ENCODE data around the gene IDNK. TPM values are rescaled to one million over a fixed set of nuclear protein-coding genes. Genes with fewer than 3 reads are reported as not detected.

IDNK gene
- total and polyA plus RNA-seq, 2 of the 8 experiments (the other 6 are each of a cell fraction or from before 2014, with no cell fraction given) = 0.29 to 0.48 TPM

GRCh38 chr9:83584995-83585394, 37.9 kb upstream of the IDNK start:
- H3K18ac ChIP-seq (ENCODE audit: extremely low read depth, low read length) = no peak overlapping the region
- H3K4ac ChIP-seq (replicated peaks; ENCODE audit: insufficient read length, low read depth, low read length) = no peak overlapping the region
- H4K8ac ChIP-seq (ENCODE audit: extremely low read depth, insufficient read depth, low read length) = no peak overlapping the region
- no peak overlapping the region for H4K5ac ChIP-seq (ENCODE audit: insufficient read length, low read depth, low read length)
- H2AK5ac ChIP-seq (ENCODE audit: low read depth, low read length) = no peak overlapping the region
- no peak overlapping the region for H3K9ac ChIP-seq (replicated peaks in 1 of 4; ENCODE audit: extremely low read depth in 1 of 4, low read depth in 3 of 4, low read length in 3 of 4)
- H3K14ac ChIP-seq (ENCODE audit: insufficient read length) = no peak overlapping the region
- H2BK12ac ChIP-seq (ENCODE audit: low read depth, low read length) = no peak overlapping the region
- H3K56ac ChIP-seq (replicated peaks; ENCODE audit: insufficient read length, low read depth, low read length) = no peak overlapping the region
- H4K20me1 ChIP-seq (replicated peaks in 1 of 2; ENCODE audit: control insufficient read depth in 1 of 2, insufficient read depth in 2 of 2, low read length in 2 of 2) = no peaks in the 10 kb centered on the region
- H2BK5ac ChIP-seq (ENCODE audit: low read depth, low read length) = no peak overlapping the region
- H2AFZ ChIP-seq (ENCODE audit: low read length) = no peak overlapping the region
- H3K4me2 ChIP-seq (ENCODE audit: insufficient read depth in 1 of 2, low read depth in 2 of 2, low read length in 2 of 2) = no peak overlapping the region
- FAIRE-seq (no peak), DNase-seq (ENCODE audit: low read depth in 1 of 2, low spot score in 2 of 2) (no peak)
- H2BK120ac ChIP-seq (replicated peaks; ENCODE audit: low read depth, low read length) = no peak overlapping the region
- H3K4me3 ChIP-seq (ENCODE audit: extremely low read depth in 1 of 4, insufficient read depth in 2 of 4, low read depth in 3 of 4, low read length in 4 of 4) = no peak overlapping the region
- H3K79me1 ChIP-seq (ENCODE audit: low read depth, low read length) = no peaks in the 10 kb centered on the region
- no peaks in the 10 kb centered on the region for H3K36me3 ChIP-seq (ENCODE audit: control insufficient read depth in 2 of 4, insufficient read depth in 4 of 4, low read length in 3 of 4)
- no peaks in the 10 kb centered on the region for H3K79me2 ChIP-seq (ENCODE audit: control insufficient read depth in 1 of 2, insufficient read depth in 2 of 2, low read length in 2 of 2)
- H4K91ac ChIP-seq (replicated peaks; ENCODE audit: insufficient read length, low read length) = no peak overlapping the region
- CTCF ChIA-PET (ENCODE audit: partially characterized antibody) = interaction anchor here (1.0 to 5.0 kb wide), 8 partner anchors 10 to 250 kb away, joined by 3 to 32 read pairs (median 6); no protein-coding TSS in a partner anchor
- H3K4me1 ChIP-seq (replicated peaks in 1 of 4; ENCODE audit: control insufficient read depth in 3 of 4, insufficient read depth in 4 of 4, low read length in 3 of 4) = no peaks in the 10 kb centered on the region; a peak in 2 of 7 replicates
- H3K27ac ChIP-seq (ENCODE audit: low read depth, low read length) = no peak overlapping the region
- no peak for TF ChIP-seq EGR1 (IDR thresholded peaks at IDR 0.05; ENCODE audit: borderline replicate concordance, low read depth, low read length)
- TF ChIP-seq RNF2 (IDR thresholded peaks at IDR 0.05; ENCODE audit: borderline replicate concordance, low read depth, low read length, missing control alignments, poor library complexity, severe bottlenecking) = no peak
- TF ChIP-seq, protein P1, sequence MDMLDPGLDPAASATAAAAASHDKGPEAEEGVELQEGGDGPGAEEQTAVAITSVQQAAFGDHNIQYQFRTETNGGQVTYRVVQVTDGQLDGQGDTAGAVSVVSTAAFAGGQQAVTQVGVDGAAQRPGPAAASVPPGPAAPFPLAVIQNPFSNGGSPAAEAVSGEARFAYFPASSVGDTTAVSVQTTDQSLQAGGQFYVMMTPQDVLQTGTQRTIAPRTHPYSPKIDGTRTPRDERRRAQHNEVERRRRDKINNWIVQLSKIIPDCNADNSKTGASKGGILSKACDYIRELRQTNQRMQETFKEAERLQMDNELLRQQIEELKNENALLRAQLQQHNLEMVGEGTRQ (IDR thresholded peaks at IDR 0.05; ENCODE audit: low read length) = no peak
- no peak for TF ChIP-seq ZNF274 (IDR thresholded peaks at IDR 0.05; ENCODE audit: borderline replicate concordance, extremely low read depth, low read length)
- no peak for TF ChIP-seq EP300 (IDR thresholded peaks at IDR 0.05; ENCODE audit: borderline replicate concordance in 1 of 2, low read depth in 2 of 2, low read length in 2 of 2)
- no peak for TF ChIP-seq CBX8 (IDR thresholded peaks at IDR 0.05; ENCODE audit: borderline replicate concordance, low read depth, low read length)
- no peak for TF ChIP-seq BRCA1 (IDR thresholded peaks at IDR 0.05; ENCODE audit: low read depth, low read length)
- no peak for TF ChIP-seq SP2 (IDR thresholded peaks at IDR 0.05; ENCODE audit: low read length)
- no peak for TF ChIP-seq CTBP2 (IDR thresholded peaks at IDR 0.05; ENCODE audit: borderline replicate concordance, insufficient read depth, insufficient read length, low read length)
- no peak for TF ChIP-seq YY1 (IDR thresholded peaks at IDR 0.05; ENCODE audit: low read depth, low read length)
- TF ChIP-seq TEAD4 (IDR thresholded peaks at IDR 0.05; ENCODE audit: low read depth, low read length) = no peak
- TF ChIP-seq E2F6 (IDR thresholded peaks at IDR 0.05) = no peak
- POLR2A ChIA-PET (ENCODE audit: partially characterized antibody) = interaction anchor here (1.2 kb wide), 1 partner anchor 23 kb away, joined by 3 read pairs; no protein-coding TSS in a partner anchor
- no peak overlapping the region for H3K23ac ChIP-seq (ENCODE audit: insufficient read length)
- no peaks in the 10 kb centered on the region; a peak in 1 of 4 replicates for H3K9me3 ChIP-seq (ENCODE audit: insufficient read depth in 2 of 2, low read depth in 1 of 2, low read length in 1 of 2)
- WGBS, 2 experiments (ENCODE audit: extremely low coverage in 1 of 2, insufficient coverage in 1 of 2, insufficient read length in 1 of 2, insufficient replicate concordance in 2 of 2, low coverage in 1 of 2, low lambda C conversion rate in 2 of 2, missing lambda C conversion rate in 1 of 2) = 55% methylated on average over 4 of the region's 4 CpGs; no CpG with 5 or more reads in 1 of the 2 experiments
- no peak overlapping the region for H2BK15ac ChIP-seq (ENCODE audit: low read length)
- H3K23me2 ChIP-seq (ENCODE audit: low read depth, low read length) = no peaks in the 10 kb centered on the region; the same call in 1 of the 2 replicates
- no peaks in the 10 kb centered on the region for H3K27me3 ChIP-seq (replicated peaks in 1 of 4; ENCODE audit: control insufficient read depth in 3 of 4, extremely low read depth in 1 of 4, insufficient read depth in 3 of 4, low read length in 3 of 4)
- no peak overlapping the region for H2BK20ac ChIP-seq (ENCODE audit: low read length)

Data from H1 (cell line).